Breast epithelium (tissue), 3 donors: ENCODE measurements around the gene HOXC5.

Experiments used
- POLR2A ChIP-seq: fragments of 450-650 bp; IDR thresholded peaks from one replicate; pipeline ENCODE4 v1.6.1; 2016; ENCODE audit warnings: antibody characterized with exemption, mild to moderate bottlenecking, moderate library complexity
- POLR2AphosphoS5 ChIP-seq, 3 donors: sonication (generic); formaldehyde crosslinking; IDR thresholded peaks; one replicate each; pipeline ENCODE4 v1.6.1; 2017; ENCODE audit warnings: antibody characterized with exemption in 3 of 3
- TF ChIP-seq, protein P1 (sequence below), 3 donors: fragments of 450-650 bp; IDR thresholded peaks; one replicate each; pipeline ENCODE4 v1.5.1; 2016 to 2017; ENCODE audit warnings: antibody characterized with exemption in 3 of 3, mild to moderate bottlenecking in 3 of 3, moderate library complexity in 3 of 3

DNA sequence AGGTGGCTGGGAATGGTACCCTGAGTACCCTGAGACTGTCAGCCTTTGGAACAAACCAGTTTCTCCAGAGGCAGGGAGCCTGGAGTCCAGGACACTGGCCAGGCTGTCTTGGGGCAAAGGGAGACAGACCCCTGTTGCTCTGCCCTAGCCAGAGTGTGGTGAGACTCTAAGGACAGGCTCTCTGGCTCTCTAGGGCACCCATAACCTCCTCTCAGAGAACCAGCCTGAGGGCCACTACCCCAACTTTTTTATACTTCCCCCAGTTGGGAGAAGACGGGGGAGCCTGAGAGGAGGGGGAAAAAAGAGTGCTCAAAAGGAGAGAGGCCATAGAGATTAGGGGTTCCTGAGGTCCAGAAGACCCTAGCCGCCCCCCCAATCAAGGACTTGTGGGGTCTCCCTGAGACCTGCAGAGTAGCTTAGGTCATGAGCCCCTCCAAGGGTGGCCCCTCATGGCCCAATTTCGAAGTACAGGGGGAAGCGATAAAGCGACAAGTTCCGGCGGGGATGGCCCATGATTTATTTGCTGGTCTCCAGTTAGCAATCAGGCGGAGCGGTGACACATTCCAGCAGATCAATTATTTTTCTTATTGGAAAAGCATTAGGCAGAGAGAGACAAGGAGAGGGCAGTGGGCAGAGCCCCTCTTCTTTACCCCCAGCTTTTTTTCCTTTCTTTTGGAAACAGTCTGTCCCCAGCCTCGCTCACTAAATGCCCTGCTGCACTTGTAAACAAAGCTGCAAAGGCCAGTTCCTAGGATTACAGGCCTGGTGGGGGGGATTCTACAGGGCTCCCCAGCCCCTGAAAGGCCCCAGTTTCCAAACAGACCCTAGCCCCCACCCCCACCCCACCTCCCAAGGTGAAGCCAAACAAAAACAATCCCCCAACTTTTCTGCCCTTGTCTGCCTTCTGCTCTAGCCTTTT is 22.5 kb upstream of the HOXC5 start:
- no peak for TF ChIP-seq POLR2A
- TF ChIP-seq, protein P1, sequence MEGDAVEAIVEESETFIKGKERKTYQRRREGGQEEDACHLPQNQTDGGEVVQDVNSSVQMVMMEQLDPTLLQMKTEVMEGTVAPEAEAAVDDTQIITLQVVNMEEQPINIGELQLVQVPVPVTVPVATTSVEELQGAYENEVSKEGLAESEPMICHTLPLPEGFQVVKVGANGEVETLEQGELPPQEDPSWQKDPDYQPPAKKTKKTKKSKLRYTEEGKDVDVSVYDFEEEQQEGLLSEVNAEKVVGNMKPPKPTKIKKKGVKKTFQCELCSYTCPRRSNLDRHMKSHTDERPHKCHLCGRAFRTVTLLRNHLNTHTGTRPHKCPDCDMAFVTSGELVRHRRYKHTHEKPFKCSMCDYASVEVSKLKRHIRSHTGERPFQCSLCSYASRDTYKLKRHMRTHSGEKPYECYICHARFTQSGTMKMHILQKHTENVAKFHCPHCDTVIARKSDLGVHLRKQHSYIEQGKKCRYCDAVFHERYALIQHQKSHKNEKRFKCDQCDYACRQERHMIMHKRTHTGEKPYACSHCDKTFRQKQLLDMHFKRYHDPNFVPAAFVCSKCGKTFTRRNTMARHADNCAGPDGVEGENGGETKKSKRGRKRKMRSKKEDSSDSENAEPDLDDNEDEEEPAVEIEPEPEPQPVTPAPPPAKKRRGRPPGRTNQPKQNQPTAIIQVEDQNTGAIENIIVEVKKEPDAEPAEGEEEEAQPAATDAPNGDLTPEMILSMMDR (IDR thresholded peaks at IDR 0.05), result no peak
- no peak for TF ChIP-seq POLR2AphosphoS5 (IDR thresholded peaks at IDR 0.05)
